Measurements from ENCODE around the gene HIP1R.

The HIP1R gene

GRCh38 chr12:122848471-122849351 lies 13.5 kb downstream of the HIP1R start:
- DNase-seq (ENCODE audit: low spot score), result no peak

DNA sequence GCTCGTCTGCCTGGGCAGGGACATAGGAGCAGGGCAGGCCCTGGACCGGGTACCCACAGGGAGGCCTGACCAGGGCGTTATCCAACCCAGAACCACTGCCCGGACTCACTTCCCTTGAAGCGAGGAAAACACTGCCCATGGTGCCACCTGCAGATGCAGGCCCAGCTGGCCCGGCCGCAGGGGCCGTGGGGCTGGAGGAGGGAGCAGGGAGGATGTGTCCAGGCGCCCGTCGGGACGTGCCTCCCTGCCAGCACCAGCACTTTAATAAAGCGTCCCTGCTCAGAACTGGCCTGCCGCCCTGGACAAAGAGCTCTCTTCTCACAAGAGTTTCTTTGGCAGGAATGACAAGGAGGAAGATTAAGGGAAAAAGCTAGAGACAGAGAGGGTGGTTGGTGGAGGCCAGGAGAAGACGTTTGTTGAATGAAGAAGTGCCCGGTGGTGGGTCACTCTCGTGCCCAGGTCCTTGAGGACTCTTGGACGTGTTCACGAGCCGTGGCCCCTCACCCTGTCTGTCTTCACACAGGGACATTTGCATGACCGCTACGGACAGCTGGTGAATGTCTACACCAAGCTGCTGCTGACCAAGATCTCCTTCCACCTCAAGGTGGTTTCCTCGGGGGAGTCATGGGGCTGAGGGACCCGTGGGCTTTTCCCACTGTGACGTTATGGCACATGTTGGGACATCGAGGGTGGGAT lies 14.2 kb downstream of the HIP1R start:
- DNase-seq (ENCODE audit: low spot score), result no peak

DNA sequence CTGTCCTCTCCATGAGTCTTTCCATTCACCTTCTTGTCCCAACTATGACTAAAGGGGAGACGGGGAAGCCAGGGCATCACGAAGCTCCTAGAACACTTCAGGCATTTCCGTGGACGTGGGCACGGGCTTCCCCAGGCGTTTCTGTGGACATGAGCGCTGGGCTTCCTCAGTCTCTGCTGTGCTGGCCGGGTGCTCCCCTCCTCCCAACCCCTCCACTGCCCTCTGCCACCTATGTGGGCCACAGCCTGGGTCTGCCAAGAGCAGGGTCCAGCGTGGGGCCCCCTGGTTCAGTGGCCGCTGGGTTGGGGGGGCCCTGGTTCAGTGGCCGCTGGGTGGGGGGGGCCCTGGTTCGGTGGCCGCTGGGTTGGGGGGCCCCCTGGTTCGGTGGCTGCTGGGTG lies 14.8 kb downstream of the HIP1R start:
- no peak for DNase-seq (ENCODE audit: low spot score)

GRCh38 chr12:122850695-122851350 lies 15.6 kb downstream of the HIP1R start:
- DNase-seq (ENCODE audit: low spot score), result no peak

DNA sequence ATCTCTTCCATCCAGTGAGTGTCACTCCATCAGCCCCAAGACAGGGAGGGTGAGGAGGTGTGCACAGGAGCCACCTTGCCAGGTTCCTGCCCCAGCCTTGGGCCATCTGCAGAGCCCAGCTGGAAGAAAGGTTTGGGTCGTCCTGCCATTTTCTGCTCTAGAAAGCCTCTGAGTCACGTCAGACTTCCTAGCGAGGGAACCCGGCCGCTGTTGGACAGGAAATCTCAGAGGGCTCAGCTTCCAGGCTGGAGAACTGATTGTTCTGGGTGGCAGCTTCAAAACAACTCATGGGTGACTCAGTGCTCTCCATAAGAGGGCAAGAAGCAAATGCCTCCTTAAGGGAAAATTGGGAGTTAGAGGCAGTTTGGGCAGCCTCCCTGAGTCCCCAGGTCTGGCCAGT lies 16.6 kb downstream of the HIP1R start:
- no peak for DNase-seq (ENCODE audit: low spot score)

DNA sequence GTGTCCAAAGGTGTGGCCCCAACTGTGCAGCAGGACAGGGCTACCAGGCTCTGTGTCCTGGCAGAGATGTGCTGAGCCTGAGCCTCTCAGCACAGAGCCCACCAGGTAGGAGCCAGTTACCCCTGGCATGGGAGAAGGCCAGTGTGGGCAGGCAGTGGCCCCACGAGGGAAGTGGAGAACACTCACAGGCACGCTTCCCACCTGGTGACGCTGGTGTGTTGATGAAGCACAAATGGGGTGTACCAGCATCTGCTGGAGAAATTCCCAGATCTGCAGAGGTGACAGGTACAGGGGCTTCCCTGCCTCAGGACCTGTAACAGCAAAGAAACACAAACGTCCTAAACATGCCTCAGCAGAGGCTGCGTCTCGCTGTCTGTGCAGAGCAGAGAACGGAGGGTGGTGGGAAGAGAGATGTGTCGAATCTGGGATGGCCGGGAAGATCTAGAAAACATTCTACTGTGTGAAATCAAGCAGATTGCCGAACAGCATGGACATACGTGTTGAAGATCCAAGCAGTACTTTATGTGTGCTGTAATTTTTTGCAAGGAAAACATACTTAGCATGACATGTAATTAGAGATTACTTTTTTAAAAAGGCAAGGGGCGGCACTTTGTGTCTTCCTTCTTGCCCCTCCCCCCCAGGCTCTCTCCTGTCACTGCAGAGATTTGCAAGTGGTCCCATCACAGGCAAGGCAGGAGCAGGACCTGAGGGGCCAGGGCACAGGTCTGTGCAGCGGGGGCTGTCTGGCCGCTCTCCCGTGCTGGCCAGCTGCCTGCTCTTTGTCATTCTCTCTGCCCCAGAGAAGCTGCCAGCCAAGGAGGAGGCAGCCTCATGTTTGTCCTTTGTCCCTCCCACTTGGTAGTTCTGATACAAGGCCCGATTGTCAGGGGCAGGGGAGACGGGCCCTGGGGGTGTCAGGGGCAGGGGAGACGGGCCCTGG lies 17.3 kb downstream of the HIP1R start:
- no peak for DNase-seq (ENCODE audit: low spot score)

DNA sequence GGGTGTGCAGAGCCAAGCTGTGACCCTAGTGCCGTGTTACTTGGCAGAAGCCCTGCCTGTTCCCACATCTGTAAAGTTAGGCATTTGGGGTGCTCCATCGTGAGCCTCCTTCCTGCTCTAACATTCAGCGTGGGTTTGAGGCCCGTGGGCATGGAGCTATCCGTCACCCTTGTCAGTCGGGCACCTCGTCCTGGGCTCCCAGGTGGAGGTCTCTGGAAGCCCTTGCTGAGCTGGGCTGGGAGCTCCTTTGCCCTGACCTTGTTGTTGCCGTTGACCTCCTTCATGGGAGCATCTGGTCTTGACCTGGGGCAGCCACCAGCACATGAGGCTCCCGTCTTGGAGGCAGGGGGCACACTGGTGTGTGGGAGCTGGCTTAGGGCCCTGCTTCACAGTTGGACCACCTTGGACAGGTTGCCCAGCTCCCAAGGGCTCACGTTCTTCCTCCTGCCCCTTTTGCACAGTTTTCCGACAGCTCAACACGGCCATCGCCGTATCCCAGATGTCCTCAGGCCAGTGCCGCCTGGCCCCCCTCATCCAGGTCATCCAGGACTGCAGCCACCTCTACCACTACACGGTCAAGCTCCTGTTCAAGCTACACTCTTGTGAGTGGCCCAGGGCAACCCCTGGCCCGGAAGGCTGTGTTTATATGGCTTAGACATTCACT lies 18.5 kb downstream of the HIP1R start:
- no peak for DNase-seq (ENCODE audit: low spot score)

DNA sequence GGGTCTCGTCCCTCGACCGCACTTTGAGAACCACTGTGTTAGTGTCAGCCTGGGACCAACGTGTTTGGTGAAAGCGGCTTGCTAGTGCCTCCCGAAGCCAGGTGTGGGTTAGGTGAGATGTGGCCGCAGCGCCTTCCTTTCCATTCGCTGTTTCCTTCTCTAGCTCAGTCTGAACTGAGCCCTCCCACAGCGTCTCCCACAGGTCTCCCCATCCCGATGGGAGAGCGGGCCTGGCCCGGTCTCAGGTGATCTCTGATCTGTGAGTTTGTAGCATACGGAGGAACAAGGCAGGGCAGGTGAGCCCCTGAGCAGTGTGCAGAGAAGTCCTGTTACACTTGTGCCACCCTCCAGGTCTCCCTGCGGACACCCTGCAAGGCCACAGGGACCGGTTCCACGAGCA lies 19.3 kb downstream of the HIP1R start:
- DNase-seq (ENCODE audit: low spot score), result no peak

DNA sequence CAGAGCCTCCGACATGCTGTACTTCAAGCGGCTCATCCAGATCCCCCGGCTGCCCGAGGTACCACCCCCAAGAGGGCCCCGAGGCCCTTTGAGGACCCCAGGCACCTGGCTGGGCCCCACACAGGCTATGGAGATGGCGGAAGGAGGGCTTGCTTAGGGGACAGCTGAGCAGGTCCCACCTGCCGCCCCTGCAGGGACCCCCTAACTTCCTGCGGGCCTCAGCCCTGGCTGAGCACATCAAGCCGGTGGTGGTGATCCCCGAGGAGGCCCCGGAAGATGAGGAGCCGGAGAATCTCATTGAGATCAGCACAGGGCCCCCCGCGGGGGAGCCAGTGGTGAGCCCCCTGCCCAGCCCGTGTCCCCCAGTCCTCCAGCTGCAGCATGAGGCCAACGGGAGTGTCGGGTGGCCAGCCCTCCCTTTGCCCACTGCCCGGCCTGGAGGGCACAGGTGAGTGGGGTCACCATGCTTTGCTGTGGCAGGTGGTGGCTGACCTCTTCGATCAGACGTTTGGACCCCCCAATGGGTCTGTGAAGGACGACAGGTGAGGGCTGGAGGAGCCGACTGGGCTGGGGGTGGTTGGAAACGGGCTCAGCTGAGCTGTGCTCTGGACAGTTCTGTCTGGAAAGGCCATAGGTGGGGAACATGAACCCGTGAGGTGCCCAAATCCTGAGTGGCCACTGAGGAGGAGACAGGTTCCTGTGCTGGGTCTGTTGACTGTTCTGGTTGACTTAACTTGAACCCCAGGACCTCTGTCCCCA lies 20.0 kb downstream of the HIP1R start:
- no peak for DNase-seq (ENCODE audit: low spot score)

- no peak for DNase-seq (ENCODE audit: low spot score)
Measured at GRCh38 chr12:122855928-122856831, 20.9 kb downstream of the HIP1R start.

DNA sequence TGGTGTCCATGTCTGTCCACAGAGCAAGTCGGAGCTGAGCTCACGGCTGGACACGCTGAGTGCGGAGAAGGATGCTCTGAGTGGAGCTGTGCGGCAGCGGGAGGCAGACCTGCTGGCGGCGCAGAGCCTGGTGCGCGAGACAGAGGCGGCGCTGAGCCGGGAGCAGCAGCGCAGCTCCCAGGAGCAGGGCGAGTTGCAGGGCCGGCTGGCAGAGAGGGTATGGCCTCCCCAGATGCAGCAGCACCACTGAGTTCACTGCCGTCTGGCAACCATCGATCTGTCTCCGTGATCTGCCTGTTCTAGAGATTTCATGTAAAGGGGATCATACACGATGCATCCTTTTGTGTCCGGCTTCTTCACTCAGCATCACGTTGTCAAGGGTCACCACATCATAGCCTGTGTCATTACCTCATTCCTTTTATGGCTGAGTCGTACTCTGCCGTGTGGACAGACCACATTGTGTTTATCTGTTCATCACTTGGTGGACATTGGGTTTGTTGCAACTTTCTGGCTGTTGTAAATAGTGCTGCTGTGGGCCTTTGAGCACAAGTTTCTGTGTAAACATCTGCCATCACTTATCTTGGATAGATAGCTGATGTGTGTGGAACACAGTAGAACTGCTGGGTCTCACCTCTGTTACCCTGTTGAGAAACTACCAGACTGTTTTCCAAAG lies 21.9 kb downstream of the HIP1R start:
- DNase-seq (ENCODE audit: low spot score), result no peak

DNA sequence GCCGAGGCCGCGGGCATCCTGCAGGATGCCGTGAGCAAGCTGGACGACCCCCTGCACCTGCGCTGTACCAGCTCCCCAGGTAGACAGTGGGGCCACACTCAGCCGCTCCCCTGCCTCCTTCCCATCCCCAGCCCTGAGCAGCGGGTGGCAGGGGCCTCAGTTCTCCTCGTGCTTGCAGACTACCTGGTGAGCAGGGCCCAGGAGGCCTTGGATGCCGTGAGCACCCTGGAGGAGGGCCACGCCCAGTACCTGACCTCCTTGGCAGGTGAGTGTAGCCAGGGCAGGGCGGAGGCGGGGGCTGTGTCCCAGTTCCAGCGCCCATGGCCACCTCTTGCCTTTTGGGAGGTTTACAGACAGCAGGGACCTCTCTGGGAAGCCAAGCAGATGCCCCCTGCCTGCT lies 22.9 kb downstream of the HIP1R start:
- DNase-seq (ENCODE audit: low spot score), result no peak

DNA sequence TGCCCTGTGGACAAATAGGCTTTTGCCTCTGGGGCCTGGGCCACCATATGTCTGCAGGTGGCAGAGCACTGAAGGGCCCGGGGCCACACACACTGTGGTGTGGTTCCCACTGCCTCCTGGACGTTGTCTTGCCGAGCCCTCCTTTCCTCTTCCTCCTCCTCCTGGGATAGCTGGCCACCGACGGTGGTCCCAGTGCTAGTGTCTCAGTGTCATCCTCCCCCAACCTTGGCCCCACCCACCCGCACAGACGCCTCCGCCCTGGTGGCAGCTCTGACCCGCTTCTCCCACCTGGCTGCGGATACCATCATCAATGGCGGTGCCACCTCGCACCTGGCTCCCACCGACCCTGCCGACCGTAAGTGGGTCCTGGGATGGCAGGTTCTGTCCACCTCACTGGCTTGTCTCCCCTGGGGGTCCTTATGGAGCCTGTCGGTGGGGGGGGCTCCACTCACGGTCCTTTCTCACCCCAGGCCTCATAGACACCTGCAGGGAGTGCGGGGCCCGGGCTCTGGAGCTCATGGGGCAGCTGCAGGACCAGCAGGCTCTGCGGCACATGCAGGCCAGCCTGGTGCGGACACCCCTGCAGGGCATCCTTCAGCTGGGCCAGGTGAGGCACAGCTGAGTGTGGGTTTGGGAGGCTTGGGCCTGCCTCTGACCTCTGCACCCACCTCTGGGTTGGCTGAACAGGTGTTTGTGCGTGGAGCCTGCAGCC lies 23.5 kb downstream of the HIP1R start:
- DNase-seq (ENCODE audit: low spot score), result no peak

DNA sequence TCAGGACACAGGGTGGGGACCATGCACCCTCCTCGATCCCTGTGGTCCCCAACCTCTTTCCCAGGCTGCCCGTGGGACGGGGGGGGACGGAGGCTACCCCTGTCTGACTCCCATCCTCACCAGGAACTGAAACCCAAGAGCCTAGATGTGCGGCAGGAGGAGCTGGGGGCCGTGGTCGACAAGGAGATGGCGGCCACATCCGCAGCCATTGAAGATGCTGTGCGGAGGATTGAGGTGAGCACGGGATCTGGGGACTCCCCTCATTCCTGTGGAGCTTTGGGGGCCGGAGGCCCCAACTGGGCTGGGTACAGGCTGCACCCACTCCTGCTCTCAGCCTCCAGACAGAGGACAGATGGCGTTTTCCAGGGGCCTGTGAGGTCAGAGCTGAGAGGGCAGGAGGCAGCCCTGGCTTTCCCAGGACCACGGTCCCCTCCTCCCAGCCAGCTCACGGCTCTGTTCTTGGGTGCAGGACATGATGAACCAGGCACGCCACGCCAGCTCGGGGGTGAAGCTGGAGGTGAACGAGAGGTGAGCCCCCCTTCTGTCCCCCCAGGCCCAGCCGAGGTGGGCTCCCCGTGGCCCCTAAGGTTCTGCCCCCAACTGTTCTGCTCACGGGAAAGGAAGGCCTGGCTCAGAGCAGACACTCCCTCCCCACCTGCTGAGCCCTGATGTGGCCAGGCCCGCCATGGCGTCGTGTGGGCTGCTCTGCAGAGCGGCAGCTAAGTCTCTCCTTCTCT lies 24.2 kb downstream of the HIP1R start:
- no peak for DNase-seq (ENCODE audit: low spot score)

DNA sequence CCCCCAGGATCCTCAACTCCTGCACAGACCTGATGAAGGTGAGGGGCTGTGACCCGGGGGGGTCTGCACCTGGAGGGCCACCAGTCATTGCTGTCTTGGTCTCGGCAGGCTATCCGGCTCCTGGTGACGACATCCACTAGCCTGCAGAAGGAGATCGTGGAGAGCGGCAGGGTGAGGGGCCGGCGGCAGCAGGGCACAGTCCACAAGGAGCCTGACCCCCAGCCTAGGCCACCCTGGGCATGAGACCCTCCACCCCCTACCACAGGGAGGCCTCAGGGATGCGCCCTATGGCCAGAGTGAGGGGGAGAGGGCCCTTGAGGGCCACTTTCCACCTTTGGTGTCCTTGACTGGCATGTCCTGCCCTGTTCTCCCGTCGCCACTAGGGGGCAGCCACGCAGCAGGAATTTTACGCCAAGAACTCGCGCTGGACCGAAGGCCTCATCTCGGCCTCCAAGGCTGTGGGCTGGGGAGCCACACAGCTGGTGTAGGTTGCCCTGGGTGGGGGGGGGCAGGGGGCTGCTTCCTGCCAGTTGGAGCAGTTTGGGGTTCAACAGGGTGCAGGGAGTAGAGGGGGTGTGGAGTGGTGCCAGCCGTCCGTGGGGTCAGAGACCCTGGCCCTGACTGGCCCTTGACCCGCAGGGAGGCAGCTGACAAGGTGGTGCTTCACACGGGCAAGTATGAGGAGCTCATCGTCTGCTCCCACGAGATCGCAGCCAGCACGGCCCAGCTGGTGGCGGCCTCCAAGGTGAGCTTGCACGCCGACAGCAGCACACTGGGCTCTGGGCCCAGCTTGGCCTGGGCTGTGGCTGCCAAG lies 25.0 kb downstream of the HIP1R start:
- DNase-seq (ENCODE audit: low spot score), result peak; percentile 82

DNA sequence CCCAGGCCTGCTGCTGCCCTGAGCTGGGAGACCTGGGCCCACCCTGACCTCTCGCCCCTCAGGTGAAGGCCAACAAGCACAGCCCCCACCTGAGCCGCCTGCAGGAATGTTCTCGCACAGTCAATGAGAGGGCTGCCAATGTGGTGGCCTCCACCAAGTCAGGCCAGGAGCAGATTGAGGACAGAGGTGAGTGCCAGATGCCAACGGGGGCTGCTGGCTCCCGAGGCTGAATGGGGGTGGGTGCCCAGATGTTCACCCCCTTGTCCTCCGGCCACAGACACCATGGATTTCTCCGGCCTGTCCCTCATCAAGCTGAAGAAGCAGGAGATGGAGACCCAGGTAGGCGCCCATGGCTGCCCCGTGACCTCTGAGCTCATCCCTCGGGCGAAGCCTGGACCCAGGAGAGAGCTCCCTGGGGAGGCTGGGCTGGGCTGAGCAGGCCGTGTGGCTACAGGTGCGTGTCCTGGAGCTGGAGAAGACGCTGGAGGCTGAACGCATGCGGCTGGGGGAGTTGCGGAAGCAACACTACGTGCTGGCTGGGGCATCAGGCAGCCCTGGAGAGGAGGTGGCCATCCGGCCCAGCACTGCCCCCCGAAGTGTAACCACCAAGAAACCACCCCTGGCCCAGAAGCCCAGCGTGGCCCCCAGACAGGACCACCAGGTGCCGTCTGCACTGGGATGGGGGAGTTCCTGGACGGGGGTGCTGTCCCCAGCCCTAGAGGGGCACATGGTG lies 25.8 kb downstream of the HIP1R start:
- DNase-seq (ENCODE audit: low spot score), result no peak
